HG03196 (cell line): ENCODE results near the gene PRDM8.
"Not testable (repeated sequence)": the region's sequence is repeated elsewhere in the genome, so short reads cannot be mapped to it uniquely, and the experiment has no call there.

ENCODE experiments used
- ATAC-seq: cut with Tn5 transposase; IDR thresholded peaks from one replicate; pipeline ENCODE4 v1.9.1; 2021; ENCODE audit not compliant: unreplicated experiment

PRDM8 gene

DNA sequence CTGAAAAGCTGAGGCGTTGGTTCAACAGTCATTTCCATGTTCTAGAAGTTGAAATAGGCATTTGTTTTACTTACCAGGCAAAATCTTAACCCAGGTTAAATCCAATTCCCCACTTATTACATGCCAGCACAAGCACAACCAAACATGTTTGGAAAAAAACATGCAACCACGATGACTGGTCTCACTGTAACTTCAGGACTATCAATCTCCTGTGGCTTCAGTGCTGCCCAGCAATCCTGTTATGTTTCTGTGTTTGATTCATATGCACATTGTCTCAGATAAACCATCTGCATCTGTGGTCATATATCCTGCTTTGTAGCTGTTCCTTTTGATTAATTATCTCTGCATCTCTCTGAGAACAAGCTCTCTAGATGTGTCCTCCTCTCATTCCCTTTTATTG lies 28.3 kb downstream of the PRDM8 start:
- no peak for ATAC-seq

DNA sequence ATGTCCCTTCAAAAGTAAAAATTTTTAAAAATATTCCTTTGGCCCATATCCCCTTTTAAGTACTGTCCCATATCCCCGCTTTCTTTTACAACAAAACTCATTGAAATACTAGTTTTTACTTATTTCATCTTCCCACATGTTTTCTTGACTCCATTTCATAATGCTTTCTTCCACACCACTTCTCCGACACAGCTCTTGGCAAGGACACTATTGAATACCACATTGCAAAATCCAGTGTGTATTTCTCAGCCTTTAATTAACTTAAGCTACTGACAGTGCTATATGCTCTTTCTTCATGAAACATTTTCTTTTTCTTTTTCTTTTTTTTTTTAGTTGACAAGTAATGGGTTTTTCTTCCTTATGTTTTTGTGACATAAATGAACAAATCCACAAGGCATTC lies 28.8 kb downstream of the PRDM8 start:
- no peak for ATAC-seq

- ATAC-seq: no peak
Measured at GRCh38 chr4:80228460-80228859, 31.2 kb downstream of the PRDM8 start.

GRCh38 chr4:80229128-80229527 lies 31.8 kb downstream of the PRDM8 start:
- ATAC-seq: no peak

DNA sequence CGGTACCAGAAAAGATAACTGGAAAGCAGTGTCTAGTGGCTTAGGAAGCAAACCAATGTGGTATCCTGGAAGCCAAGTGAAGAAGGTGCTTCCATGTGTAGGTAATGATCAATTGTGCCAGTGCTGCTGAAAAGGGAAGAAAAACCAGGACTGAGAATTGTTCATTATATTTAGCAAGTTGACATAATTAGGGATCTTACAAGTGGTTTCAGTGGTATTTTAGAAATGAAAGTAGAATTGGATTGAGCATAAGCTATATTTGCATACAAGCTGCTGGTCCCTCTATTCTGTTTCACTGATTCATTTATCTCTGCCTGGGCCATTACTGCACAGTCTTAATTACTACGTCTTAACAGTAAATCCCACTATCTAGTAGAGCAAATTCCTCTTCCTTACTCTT lies 32.3 kb downstream of the PRDM8 start:
- ATAC-seq: peak; percentile 66

DNA sequence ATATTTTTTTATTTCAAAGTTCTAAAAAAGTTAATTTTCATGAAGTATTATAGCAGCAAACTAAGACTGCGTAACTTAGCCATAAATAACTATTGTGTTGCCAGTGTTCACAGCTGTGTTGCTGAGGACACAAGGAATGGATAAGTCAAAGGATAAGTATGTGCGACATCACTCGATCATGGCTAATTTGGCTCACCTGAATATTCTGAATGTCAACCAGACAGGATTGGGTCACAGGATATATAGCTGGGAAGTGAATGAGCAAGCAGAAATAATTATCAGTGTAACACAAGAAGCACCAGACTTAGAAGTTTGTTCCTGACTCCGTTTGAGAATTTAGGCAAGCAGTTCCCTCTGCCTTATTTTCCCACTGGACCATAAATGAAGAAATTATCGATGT lies 33.9 kb downstream of the PRDM8 start:
- ATAC-seq: no peak

- ATAC-seq: no peak
Measured at GRCh38 chr4:80232707-80233370, 35.5 kb downstream of the PRDM8 start.

GRCh38 chr4:80233390-80233789 lies 36.1 kb downstream of the PRDM8 start:
- no peak for ATAC-seq

- no peak for ATAC-seq
Measured at GRCh38 chr4:80235451-80235850, 38.1 kb downstream of the PRDM8 start.

DNA sequence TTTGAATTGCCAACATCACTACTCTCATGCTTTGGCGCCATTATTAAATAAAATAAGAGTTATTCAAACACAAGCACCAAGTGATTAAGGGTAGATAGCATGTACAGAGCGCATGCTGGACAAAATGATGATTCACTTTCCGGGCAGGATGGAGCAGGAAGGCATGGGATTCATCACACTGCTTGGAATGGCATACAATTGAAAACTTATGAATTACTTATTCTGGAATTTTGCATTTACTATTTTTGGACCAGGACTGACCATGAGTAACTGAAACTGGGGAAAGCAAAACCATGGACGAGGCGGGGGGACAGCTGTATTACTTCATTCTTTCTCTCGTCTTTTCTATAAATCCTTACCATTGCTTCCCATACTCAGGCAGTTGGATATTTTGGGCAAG lies 40.7 kb downstream of the PRDM8 start:
- ATAC-seq: no peak

GRCh38 chr4:80239480-80240150 lies 42.3 kb downstream of the PRDM8 start:
- ATAC-seq: no peak

GRCh38 chr4:80240976-80241375 lies 43.7 kb downstream of the PRDM8 start:
- no peak for ATAC-seq

- no peak for ATAC-seq
Measured at GRCh38 chr4:80243274-80244018, 46.1 kb downstream of the PRDM8 start.

GRCh38 chr4:80247484-80247883 lies 50.2 kb downstream of the PRDM8 start:
- ATAC-seq: not testable (repeated sequence)

- ATAC-seq: no peak
Measured at GRCh38 chr4:80249144-80249543, 51.8 kb downstream of the PRDM8 start.

GRCh38 chr4:80252427-80252826 lies 55.1 kb downstream of the PRDM8 start:
- no peak for ATAC-seq

DNA sequence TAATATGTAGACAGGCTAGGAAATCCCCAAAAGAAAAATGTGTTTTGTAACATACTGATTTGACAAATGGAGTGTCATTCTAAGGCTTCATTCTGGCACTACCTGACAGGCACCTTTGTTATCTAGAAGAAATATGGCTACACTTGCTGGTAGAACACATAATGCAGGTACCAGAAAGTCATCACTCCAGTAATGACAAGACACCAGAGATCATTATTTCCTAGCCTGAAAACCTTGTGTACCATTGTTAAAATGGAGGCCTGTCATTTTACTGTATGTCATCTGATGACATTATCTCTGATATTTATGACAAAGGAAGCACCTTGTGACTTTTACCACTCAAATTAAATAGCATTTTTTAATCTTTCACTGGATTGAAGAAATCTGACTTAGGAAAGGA lies 55.6 kb downstream of the PRDM8 start:
- no peak for ATAC-seq

DNA sequence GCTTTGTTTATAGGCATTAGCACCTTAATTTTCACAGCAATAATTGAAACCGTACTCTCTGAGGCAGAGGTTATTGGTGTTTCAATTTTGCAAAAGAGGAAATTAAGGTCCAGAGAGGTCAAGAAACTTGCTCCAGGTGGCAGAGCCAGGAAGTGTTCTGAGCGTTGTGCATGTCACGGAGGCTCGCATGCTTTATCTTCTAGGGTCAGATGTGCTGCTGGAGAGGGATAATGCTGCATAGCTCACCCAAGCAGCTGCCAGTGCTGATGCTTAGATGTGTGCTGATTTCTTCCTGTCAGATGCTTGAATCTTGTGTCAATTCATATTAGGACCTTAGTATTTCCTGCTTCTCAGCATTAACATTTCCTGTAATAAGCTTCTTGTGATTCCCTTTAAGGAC lies 56.2 kb downstream of the PRDM8 start:
- ATAC-seq: no peak
